Lung microvascular endothelial cell (primary cell): ENCODE results near the gene AMBN. TPM values are rescaled to one million over a fixed set of nuclear protein-coding genes. Genes with fewer than 3 reads are reported as not detected.

ENCODE experiments used
- DNase-seq, 2 donors: peaks; one replicate each; pipeline versions ENCODE4 v3.0.0 to v3.0.0-alpha.2; 2010; ENCODE audit warnings: low read depth in 2 of 2
- total RNA-seq: library from RNA; depleted of rRNA; stranded (reverse); fragments of >200 nt; gene quantifications from 2 replicates; pipeline ENCODE4 v1.2.1, GENCODE V29; 2014

The AMBN gene
- not detected in 2 replicates for total RNA-seq

DNA sequence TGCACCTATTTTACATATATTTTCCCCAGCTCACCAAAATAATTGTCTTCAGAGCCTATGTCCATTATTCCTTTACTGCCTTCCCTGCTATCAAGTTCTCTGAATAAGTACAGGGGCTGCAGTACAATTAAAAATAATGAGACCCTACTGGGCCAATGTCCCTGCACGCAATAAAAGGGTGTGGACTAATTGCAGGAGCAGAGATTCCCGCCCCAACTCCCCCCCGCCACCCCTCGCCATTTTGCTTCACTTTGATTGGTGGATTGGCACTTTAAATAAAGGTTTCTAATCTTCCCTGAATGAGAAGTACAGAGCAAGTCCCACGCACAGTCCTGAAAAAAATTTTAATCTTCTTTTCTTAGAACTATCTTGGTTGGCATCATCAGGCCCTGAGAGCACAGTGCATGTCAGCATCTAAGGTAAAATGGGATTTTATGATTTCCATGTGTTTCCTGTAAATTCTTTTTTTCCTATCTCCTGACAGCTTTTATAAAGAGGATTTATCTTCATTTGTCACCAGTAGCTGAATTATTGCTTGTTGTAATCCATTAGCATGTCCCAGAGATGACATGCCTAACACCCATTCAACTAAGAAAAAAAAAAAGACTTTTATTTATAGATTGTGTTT, at the start of gene AMBN:
AMBN (plus strand) TSS at position 302 of the 628 bp plus-strand sequence; CDS start at position 405, 103 bp downstream.
- DNase-seq: no peak

DNA sequence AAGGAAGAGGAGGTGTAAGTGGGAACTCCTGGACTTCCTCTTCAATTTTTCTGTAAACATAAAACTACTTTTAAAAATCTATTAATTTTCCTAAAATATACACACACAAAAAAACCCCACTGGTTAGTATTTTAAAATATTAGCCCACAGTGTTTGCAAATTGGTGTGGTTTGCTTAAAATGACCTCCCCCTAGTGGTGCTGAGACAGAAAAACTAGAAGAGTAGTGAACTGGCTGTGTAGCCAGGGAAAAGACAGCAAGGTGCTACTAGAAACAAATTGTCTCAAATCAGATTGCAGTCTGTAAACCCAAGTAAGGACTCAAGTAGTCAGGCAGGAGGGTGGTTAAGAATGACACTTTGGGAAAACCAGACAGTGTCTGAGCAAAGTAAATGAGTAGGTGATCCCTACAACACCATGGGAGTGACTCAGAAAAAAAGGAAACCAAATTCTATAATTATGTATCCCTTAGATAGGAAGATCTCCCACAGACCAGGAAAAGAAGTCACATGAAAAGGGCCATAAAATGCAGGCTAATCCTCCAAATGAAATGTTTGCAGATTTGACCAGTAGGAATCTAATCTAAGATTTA, 47.7 kb upstream of the AMBN start:
- DNase-seq: peak; percentile 21 to 36

DNA sequence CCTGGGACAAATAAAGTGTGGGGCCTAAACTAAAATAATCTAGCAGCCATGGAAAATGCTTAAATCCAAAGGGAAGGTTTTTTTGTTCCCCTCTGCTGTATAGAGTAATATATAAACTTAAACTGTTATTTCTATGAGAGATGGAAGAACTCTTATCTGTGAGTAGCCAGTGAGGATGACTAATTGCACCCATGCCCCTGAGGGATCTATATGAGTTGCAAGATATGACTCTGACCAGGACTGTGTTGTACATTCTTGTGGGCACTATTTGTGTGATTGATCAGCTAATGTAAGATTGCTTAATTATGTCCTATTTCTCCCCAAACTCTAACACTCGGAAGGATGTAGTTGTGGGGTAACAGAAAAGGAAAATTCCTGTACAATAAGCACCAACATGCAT, 35.2 kb upstream of the AMBN start:
- no peak for DNase-seq

DNA sequence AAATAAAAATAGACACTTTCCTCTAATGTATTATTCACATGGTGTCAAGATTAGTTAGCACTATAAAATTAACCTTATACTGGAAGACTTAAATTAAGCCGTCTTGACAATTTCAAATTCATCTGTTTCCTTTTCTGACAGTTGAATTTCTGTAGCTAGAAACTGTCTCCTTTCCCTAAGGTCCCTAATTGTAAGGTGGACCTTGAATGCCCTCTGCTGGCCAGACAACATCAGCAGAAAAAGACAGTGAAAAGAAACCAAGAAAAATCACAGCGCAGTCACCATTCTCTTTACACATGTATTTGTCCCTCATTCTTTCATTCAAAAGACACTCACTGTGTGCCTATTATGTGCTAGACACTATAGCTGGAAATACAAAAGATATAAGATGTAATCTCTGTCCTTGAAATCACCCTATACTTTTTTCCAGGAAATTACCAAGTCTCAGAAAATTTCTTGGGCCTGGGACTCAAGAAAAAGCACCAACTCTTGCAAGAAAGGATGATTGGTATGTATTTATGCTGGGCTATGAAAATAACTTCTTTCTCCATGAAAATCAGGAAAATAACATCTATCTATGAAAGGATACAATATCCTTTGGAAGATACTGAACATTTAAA, 32.7 kb upstream of the AMBN start:
- peak; percentile 29 to 55 for DNase-seq

- no peak for DNase-seq
Observed at GRCh38 chr4:70559924-70560323, 32.1 kb upstream of the AMBN start.

- DNase-seq: no peak
Observed at GRCh38 chr4:70564033-70564432, 28.0 kb upstream of the AMBN start.

DNA sequence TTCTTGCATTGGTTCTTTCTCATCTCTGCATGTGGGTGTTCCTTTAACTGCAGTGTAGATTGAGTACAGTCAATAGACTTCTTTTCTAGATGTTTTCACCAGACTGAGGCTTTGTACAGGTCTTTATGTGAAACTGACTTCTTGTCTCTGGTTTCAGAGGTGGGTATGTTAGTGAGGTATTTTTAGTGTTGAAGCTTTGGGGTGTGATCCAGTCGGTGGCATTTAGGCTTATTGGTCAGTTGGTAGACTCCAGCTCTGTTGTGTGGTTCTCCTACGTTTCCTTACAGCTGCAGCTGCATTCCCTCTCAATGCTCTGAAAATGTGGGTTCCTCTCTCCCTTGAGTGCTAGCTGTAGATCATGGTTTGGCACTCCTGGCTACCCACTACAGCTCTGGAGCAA, 21.3 kb upstream of the AMBN start:
- no peak for DNase-seq

DNA sequence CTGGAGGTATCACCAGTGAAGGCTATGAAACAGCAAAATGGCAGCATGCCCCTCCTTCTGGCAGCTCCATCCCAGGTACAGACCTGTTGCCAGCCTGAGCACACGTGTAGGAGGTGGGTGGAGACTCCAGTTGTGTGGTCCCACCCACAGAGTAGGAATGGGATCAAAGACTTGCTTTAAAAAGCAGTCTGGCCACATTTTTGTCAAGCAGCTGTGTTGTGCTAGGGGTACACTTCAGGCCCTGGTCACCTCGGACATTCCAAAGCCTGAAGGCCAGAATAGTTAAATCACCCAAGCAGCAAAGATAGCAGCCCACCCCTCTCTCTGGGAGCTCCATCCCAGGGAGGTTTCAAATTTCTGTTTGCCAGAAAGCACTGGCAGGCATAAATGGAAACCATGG, 20.3 kb upstream of the AMBN start:
- no peak for DNase-seq

DNA sequence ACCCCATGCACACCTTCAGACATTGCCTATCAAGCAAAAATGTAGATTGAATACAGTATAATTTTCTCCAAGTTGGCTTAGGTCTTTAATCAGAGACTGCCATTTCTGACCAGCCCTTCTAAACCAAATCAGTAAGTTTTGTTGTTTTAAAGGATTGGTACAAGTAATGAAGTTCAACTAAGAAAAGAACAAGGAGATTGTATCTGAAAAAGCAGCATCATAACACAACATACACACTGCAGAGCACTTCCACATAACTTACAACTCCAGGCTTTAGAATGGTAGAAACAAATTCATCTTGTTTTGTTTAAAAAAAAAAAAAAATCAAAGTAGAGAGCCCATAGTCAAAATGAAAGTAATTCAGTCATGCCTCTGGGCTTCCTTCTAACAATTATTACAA, 16.1 kb upstream of the AMBN start:
- no peak for DNase-seq

GRCh38 chr4:70577220-70577927, 14.7 kb upstream of the AMBN start:
- no peak for DNase-seq

GRCh38 chr4:70581980-70582379, 10.1 kb upstream of the AMBN start:
- no peak for DNase-seq

GRCh38 chr4:70583952-70584834, 7.9 kb upstream of the AMBN start:
- DNase-seq: peak in 1 of 2 donors; percentile 88

DNA sequence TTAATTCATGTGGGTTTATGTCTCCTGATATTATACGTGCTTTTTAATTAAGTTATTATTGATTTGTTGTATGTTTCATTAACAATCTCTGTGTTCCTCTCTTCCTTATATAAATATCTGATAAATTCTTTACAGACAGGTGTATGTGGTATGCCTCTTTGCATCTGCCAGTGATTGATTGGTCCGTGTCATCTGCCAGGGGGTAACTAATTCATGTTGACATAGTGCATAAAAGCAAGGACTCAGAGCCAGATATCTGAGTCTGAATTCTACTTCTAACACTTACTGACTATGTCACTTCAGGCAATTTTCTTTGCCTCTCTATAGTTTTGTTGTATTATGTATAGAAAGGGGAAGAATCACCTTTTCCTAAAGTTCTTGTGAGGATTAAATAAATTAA, 5.2 kb upstream of the AMBN start:
- DNase-seq: no peak

DNA sequence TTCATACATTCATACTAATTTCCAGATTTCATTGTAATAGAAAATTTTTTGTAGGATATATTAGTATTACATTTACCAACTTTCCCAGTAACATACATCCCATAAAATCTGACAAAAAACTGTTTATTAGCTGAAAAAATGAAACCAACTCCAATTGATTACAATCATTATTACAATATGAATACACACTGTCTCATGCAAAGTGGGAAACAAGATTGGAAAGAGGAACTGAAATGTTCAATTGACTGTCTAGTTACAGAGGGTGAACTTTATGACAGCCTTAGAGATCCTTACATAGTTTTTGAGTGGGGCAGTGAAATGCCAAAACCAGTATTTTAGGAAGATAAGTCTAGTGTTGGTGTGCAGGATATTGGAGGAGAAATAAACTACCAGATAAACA, 2.3 kb upstream of the AMBN start:
- DNase-seq: no peak

DNA sequence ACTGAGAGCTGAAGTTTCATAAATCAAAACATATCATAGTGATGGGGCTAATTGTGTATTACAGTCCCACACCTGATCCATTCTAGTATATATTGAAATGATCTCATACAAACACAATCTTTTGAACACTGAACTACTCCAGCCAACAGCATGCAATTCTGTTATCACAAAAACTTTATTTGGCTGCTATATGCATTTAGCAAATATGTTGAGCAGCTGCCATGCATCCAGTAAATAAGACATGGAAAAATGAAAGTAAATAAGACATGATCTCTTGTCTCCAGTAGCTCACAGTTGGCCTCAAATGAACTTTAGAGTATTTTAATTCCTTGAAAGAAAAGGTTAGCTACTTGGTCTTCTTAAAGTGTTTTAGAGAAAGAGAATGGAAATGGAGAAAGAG, 2.1 kb downstream of the AMBN start:
- DNase-seq: no peak

DNA sequence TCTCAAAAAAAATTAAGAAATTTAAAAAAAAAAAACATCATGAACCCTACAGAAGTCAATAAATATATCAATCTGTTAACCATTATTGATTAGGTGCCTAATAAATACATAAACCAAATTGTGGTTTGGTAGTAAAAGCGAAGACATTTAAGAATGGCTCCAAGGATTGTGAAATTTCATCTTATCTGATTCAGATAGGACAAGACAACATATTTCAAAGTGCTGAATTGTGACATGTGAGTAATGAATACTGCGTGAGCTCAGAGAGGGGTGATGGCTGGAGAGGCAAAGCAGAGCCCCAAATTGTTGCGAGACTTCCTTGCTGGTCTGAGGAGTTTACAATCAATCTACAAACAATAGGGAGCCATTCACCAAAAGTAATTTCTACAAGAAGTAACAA, 8.2 kb downstream of the AMBN start:
- no peak for DNase-seq

DNA sequence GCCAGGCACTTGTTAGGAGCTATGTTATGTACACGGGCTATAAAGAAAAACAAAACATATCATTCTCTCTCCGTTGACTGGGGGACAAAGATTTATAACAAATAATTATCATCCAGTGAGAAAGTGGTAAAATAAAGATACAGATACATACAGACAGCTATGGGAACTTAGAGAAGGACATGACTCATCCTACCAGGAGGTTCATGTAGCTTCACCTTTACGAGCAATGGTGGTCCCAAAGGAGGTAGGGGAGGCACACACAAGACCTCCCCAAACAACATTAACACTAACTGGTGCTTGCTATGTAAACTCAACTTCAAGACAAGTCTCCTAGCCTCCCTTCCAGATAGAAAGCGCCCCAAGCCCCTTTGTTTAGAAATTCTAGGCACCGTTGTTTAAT, 8.9 kb downstream of the AMBN start:
- DNase-seq: no peak

DNA sequence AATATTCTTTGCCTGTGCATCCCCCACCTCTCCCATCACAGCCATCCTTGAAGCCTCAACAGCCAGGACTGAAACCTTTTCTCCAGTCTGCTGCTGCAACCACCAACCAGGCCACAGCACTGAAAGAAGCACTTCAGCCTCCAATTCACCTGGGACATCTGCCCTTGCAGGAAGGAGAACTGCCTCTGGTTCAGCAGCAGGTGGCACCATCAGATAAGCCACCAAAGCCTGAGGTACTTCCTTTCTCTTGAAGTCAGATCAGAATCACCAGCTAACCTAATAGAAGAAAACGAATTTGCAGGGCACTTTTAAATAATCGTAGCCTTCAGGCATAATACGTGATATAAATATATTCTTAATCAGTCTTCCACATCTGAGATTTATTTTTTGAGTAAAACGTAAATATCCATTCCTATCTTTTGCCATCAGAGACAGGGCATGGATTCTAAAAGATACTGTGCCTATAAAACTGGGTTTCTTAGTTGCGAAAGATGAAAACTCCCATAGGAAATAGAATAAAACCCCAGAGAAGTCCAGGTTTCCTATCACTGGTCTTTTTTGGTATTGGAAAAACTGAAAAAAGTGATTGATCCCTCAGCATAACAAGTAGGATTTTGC, 9.5 kb downstream of the AMBN start:
- peak; percentile 71 to 76 for DNase-seq

DNA sequence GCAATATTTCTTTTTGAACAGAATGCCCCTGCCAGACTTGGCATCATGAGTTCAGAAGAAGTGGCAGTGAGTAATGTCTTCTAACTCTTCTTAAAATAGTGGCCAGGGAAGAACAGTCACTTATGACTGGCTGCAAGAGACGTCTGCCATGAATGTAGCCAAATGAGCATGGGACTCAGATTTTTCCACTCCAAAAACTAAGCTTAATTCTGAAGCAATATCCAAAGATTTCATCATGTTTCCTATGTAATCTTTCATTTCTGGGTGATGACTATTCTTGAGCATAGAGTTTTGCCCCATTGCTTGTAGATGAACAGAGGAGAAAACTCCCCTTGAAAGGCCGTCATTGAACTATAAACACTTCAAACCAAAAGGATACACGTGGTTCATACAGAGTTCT, 11.8 kb downstream of the AMBN start:
- DNase-seq: no peak

GRCh38 chr4:70606459-70606858, 14.4 kb downstream of the AMBN start:
- DNase-seq: peak in 1 of 2 donors; percentile 1

GRCh38 chr4:70607334-70607853, 15.3 kb downstream of the AMBN start:
- no peak for DNase-seq
